OCI-M2 (cell line): Measurements from ENCODE around the gene BCKDHA.
"Not testable (repeated sequence)": the region's sequence is repeated elsewhere in the genome, so short reads cannot be mapped to it uniquely, and the experiment has no call there.

ENCODE experiments used
- DNase-seq: peaks from one replicate; lab custom pipeline; 2025; ENCODE audit not compliant: unreplicated experiment; lab: John Stamatoyannopoulos, UW

Gene BCKDHA

GRCh38 chr19:41366089-41366488 lies 31.5 kb upstream of the BCKDHA start:
- no peak for DNase-seq

- DNase-seq: peak; percentile 88
Observed at GRCh38 chr19:41367848-41368301, 29.7 kb upstream of the BCKDHA start.

- DNase-seq: no peak
Observed at GRCh38 chr19:41369769-41370168, 27.8 kb upstream of the BCKDHA start.

- DNase-seq: not testable (repeated sequence)
Observed at GRCh38 chr19:41371119-41371518, 26.5 kb upstream of the BCKDHA start.

- no peak for DNase-seq
Observed at GRCh38 chr19:41371541-41371940, 26.1 kb upstream of the BCKDHA start.

- no peak for DNase-seq
Observed at GRCh38 chr19:41372501-41372900, 25.1 kb upstream of the BCKDHA start.

- DNase-seq: no peak
Observed at GRCh38 chr19:41373993-41374392, 23.6 kb upstream of the BCKDHA start.

GRCh38 chr19:41376241-41376997 lies 21.2 kb upstream of the BCKDHA start, which contains the start of gene TMEM91:
TMEM91 (plus strand) TSS chr19:41376533; CDS start chr19:41378310, 1,777 bp downstream.
- no peak for DNase-seq

- DNase-seq: no peak
Observed at GRCh38 chr19:41376998-41377365, 20.6 kb upstream of the BCKDHA start.

GRCh38 chr19:41377977-41378709 lies 19.5 kb upstream of the BCKDHA start:
- DNase-seq: no peak

GRCh38 chr19:41381536-41381935 lies 16.1 kb upstream of the BCKDHA start:
- not testable (repeated sequence) for DNase-seq

- no peak for DNase-seq
Observed at GRCh38 chr19:41384351-41384750, 13.3 kb upstream of the BCKDHA start.

GRCh38 chr19:41386442-41386841 lies 11.2 kb upstream of the BCKDHA start:
- DNase-seq: no peak

GRCh38 chr19:41391618-41392017 lies 6.0 kb upstream of the BCKDHA start:
- DNase-seq: no peak

GRCh38 chr19:41392775-41393174 lies 4.8 kb upstream of the BCKDHA start:
- no peak for DNase-seq

- DNase-seq: no peak
Observed at GRCh38 chr19:41395355-41395754, 2.3 kb upstream of the BCKDHA start.

- no peak for DNase-seq
Observed at GRCh38 chr19:41398050-41398418, 416 bp downstream of the BCKDHA start.

- DNase-seq: no peak
Observed at GRCh38 chr19:41398598-41398997, 980 bp downstream of the BCKDHA start.

GRCh38 chr19:41399091-41399490 lies 1.5 kb downstream of the BCKDHA start:
- DNase-seq: no peak

- DNase-seq: no peak
Observed at GRCh38 chr19:41399525-41399924, 1.9 kb downstream of the BCKDHA start.

GRCh38 chr19:41401483-41401882 lies 3.9 kb downstream of the BCKDHA start:
- DNase-seq: no peak

- DNase-seq: no peak
Observed at GRCh38 chr19:41402010-41402409, 4.4 kb downstream of the BCKDHA start.
